ENCODE data around the gene FAF2.

- TF ChIP-seq CTCF (IDR thresholded peaks at IDR 0.05) (no peak), EZH2phosphoT487 (IDR thresholded peaks at IDR 0.05) (no peak), EZH2 (IDR thresholded peaks at IDR 0.05) (no peak)
Measured at GRCh38 chr5:176503496-176503895, 55.3 kb downstream of the FAF2 start.

All from neural progenitor cell (in vitro differentiated cells).